Activated B cell treated with CpG ODN at 0.5 μM for 24 hours (primary cell): ENCODE results near the gene CCDC24. TPM values are rescaled to one million over a fixed set of nuclear protein-coding genes. Genes with fewer than 3 reads are reported as not detected.

Source experiments
- ATAC-seq: fragments of 200-7000 bp; cut with Tn5 transposase; one replicate; pipeline ENCODE4 v1.10.0; 2021; ENCODE audit warnings: low read depth, mild to moderate bottlenecking, moderate library complexity
- CTCF ChIA-PET: fragments of 350-600 bp; sonication (Branson Sonifier 250); formaldehyde crosslinking; loops from one replicate; lab custom pipeline; 2021; ENCODE audit warnings: antibody characterized with exemption; lab: Charles Lee
- POLR2A ChIA-PET: fragments of 350-600 bp; sonication (Branson Sonifier 250); formaldehyde crosslinking; loops from one replicate; lab custom pipeline; 2021; ENCODE audit warnings: antibody characterized with exemption; lab: Charles Lee
- DNase-seq: peaks from one replicate; pipeline ENCODE4 v3.0.0; 2022
- H3K27ac Mint-ChIP-seq: one replicate; pipeline ENCODE4 v1.8.0; 2020; ENCODE audit warnings: mixed read lengths
- H3K27me3 Mint-ChIP-seq: one replicate; pipeline ENCODE4 v1.8.0; 2021; ENCODE audit warnings: mixed read lengths
- H3K36me3 Mint-ChIP-seq: one replicate; pipeline ENCODE4 v1.8.0; 2021; ENCODE audit warnings: low read depth, mixed read lengths
- H3K4me1 Mint-ChIP-seq: one replicate; pipeline ENCODE4 v1.8.0; 2021; ENCODE audit warnings: mixed read lengths
- H3K4me3 Mint-ChIP-seq: one replicate; pipeline ENCODE4 v1.8.0; 2020; ENCODE audit warnings: mild to moderate bottlenecking, mixed read lengths
- H3K9me3 Mint-ChIP-seq: one replicate; pipeline ENCODE4 v1.8.0; 2020; ENCODE audit warnings: mixed read lengths
- intact Hi-C: fragments of 100-400 bp; cut with micrococcal nuclease; formaldehyde crosslinking; loops from one replicate; pipeline ENCODE4 v1.15.1; 2024
- total RNA-seq: library from RNA; stranded (reverse); gene quantifications from 2 replicates; pipeline ENCODE4 v1.2.3, GENCODE V29; 2022
- TF ChIP-seq, protein P1 (sequence below): fragments of 200-600 bp; IDR thresholded peaks from one replicate; pipeline ENCODE4 v1.8.0; 2022; ENCODE audit warnings: antibody characterized with exemption, mild to moderate bottlenecking

Gene CCDC24
- total RNA-seq, 1 donor from 2014 or later = 15.1 TPM

DNA sequence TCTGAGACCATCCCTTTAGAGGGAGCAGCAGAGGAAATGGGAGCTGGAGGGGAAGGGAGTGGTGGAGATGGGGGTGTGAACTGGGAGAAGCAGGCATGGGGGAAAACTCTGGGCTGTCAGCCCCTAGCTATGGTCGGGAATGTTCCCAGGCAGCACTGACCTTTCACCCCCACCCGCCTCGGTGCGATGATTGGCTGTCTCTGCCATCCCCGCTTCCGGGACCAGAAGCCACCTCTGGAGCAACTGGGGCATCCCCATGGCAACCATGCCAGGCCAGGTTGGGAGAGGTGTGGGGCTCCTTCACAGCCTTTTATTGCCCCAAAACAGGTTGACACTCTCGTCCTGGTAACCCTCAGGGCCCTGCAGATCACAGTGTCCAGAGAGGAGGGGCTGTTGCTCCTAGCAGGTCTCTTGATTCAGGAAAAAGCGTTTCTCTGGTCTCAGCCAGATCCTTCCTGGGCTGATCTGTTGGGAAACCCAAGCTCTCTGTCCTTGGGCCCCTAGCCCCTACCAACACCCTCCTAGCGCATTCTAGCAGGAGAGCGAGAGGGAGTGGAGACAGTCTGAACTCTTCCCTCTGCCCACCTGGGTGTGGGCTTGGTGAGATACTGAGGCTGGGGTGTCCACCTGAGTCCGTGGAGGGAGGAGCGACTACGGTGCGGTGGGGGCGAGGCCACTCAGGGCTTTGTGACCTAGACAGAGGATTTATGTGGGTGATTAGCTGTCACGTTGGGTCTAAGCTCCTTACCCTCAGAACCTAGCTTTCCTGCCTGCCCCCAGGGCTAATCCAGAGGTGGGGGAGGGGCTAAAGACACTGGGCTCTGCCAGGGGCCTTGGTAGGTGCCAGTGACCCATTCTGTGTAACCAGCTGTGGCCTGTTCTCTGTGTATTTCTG, 52.0 kb downstream of the CCDC24 start:
- no peaks in the 10 kb centered on the region for H3K36me3 Mint-ChIP-seq
- DNase-seq (no peak), ATAC-seq (no peak)
- intact Hi-C loops = no loop called here
- ChIA-PET CTCF (interaction anchor here (2.1 to 5.5 kb wide), 2 partner anchors 38 to 280 kb away, joined by 5 to 32 read pairs; no protein-coding TSS in a partner anchor), POLR2A (interaction anchor here (1.4 kb wide), 1 partner anchor 13 kb away, joined by 3 read pairs; no protein-coding TSS in a partner anchor)
- H3K27me3 Mint-ChIP-seq = peaks cover 13% of the 10 kb centered on the region
- H3K27ac Mint-ChIP-seq = no peak overlapping the region
- no peak overlapping the region for H3K4me3 Mint-ChIP-seq
- peaks cover 8% of the 10 kb centered on the region for H3K4me1 Mint-ChIP-seq
- H3K9me3 Mint-ChIP-seq = no peaks in the 10 kb centered on the region
- TF ChIP-seq, protein P1, sequence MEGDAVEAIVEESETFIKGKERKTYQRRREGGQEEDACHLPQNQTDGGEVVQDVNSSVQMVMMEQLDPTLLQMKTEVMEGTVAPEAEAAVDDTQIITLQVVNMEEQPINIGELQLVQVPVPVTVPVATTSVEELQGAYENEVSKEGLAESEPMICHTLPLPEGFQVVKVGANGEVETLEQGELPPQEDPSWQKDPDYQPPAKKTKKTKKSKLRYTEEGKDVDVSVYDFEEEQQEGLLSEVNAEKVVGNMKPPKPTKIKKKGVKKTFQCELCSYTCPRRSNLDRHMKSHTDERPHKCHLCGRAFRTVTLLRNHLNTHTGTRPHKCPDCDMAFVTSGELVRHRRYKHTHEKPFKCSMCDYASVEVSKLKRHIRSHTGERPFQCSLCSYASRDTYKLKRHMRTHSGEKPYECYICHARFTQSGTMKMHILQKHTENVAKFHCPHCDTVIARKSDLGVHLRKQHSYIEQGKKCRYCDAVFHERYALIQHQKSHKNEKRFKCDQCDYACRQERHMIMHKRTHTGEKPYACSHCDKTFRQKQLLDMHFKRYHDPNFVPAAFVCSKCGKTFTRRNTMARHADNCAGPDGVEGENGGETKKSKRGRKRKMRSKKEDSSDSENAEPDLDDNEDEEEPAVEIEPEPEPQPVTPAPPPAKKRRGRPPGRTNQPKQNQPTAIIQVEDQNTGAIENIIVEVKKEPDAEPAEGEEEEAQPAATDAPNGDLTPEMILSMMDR = no peak

DNA sequence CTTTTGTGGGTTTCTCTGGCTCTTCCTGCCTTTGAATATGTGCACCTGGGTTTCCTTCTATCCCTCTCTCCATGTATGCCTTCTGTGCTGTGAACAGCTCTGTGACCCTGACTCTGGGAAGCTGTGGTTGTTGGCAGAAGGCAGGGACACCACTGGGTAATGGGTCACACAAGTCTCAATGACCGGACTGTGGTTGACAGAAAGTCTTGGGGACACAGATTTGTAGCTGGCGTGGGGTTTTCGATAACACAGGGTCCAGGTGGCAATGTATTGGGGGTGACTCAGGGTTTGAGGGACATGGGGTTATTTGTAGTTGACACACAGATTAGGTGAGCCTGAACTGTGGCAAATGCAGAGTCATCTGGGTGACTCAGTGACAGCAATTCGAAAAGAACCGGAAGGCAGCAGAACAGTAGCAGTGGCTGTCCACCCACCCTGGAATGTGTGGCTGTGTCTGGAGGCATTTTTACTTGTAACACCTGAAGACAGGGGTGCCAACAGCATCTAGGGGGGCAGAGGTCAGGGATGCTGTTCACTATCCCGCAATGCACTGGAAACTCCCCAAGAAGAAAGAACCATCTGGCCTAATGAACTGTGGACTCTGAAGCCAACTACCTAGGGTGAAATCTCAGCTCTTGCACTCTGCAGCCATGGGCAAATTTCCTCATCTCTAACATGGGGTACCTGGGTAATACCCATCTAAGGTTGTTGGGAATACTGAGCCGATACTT, 52.8 kb downstream of the CCDC24 start:
- H3K4me1 Mint-ChIP-seq = peaks cover 8% of the 10 kb centered on the region
- no peak for DNase-seq
- ChIA-PET POLR2A (interaction anchor here (1.4 kb wide), 1 partner anchor 14 kb away, joined by 3 read pairs; no protein-coding TSS in a partner anchor), CTCF (interaction anchor here (2.1 to 5.5 kb wide), 3 partner anchors 8 to 281 kb away, joined by 5 to 32 read pairs (median 14); no protein-coding TSS in a partner anchor)
- ATAC-seq = no peak
- H3K4me3 Mint-ChIP-seq = no peak overlapping the region
- H3K36me3 Mint-ChIP-seq = no peaks in the 10 kb centered on the region
- intact Hi-C loops = no loop called here
- no peaks in the 10 kb centered on the region for H3K9me3 Mint-ChIP-seq
- no peak overlapping the region for H3K27ac Mint-ChIP-seq
- TF ChIP-seq, protein P1 = no peak
- peaks cover 13% of the 10 kb centered on the region for H3K27me3 Mint-ChIP-seq

DNA sequence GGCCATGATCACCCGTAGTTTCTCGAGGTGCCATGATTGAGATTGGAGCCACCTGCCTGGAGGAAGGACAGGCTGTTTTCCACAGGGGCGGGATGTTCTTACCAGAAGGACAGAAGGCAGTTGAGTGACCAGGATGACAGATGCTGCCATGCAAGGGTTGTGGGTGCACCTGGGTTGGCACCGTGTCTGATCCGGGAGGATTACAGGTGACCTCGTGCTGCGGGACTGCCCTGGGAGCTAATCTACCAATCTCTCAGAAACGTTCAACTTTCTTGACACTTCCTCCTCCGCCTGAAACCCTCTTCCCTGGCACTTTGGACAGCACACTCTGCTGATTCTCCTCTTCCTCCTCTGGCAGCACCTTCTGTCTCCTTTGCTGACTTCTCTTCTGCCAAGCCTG, 53.7 kb downstream of the CCDC24 start:
- no peak overlapping the region for H3K27ac Mint-ChIP-seq
- ChIA-PET CTCF (interaction anchor here (2.1 to 5.2 kb wide), 3 partner anchors 9 to 281 kb away, joined by 5 to 49 read pairs (median 14); no protein-coding TSS in a partner anchor), POLR2A (no interaction called here)
- H3K4me1 Mint-ChIP-seq = peaks cover 8% of the 10 kb centered on the region
- TF ChIP-seq, protein P1 = no peak
- H3K27me3 Mint-ChIP-seq = peaks cover 13% of the 10 kb centered on the region
- intact Hi-C loops = no loop called here
- ATAC-seq (no peak), DNase-seq (no peak)
- H3K36me3 Mint-ChIP-seq = no peaks in the 10 kb centered on the region
- no peaks in the 10 kb centered on the region for H3K9me3 Mint-ChIP-seq
- no peak overlapping the region for H3K4me3 Mint-ChIP-seq

Other genes starting within 250 kb of the CCDC24 start
- gene ARTN, start 57.8 kb upstream of the CCDC24 start, total RNA-seq = 0.20 TPM in 1 of 2 replicates, not detected in the other
- gene IPO13, start 44.6 kb upstream of the CCDC24 start, total RNA-seq = 18.0 and 24.8 TPM in 2 replicates
- gene DPH2, start 21.6 kb upstream of the CCDC24 start, total RNA-seq = 47.3 and 51.6 TPM in 2 replicates
- gene ATP6V0B, start 16.6 kb upstream of the CCDC24 start, total RNA-seq = 75.5 and 80.9 TPM in 2 replicates
- 8.1 and 8.3 TPM in 2 replicates for gene B4GALT2, start 12.4 kb upstream of the CCDC24 start, total RNA-seq
- 10.3 and 10.4 TPM in 2 replicates for gene SLC6A9, start 39.9 kb downstream of the CCDC24 start, total RNA-seq
- gene KLF17, start 127.2 kb downstream of the CCDC24 start, total RNA-seq = not detected in 2 replicates
- gene KLF18, start 150.0 kb downstream of the CCDC24 start, total RNA-seq = not detected in 2 replicates
- gene DMAP1, start 221.9 kb downstream of the CCDC24 start, total RNA-seq = 59.6 and 64.7 TPM in 2 replicates